ENCODE measurements around the gene CNPY1. TPM values are rescaled to one million over a fixed set of nuclear protein-coding genes. Genes with fewer than 3 reads are reported as not detected.
"Not testable (repeated sequence)": the region's sequence is repeated elsewhere in the genome, so short reads cannot be mapped to it uniquely, and the experiment has no call there.

Gene CNPY1
- total RNA-seq (not detected), polyA plus RNA-seq (not detected)

DNA sequence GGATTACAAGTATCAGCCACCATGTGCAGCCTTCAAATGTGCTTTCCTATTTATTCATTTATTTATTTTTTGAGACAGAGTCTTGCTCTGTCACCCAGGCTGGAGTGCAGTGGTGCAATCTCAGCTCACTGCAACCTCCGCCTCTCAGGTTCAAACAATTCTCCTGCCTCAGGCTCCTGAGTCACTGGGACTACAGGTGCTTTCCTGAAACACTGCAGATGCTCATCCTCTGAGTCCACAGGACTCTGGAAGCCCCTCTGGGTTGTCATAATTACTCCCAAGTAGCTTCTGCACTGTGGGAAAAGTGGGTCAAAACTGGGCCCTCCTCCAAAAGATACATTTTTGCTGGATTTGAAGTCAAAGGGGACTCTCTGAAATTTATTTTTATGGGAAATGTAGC is at the start of gene CNPY1:
TSS of gene CNPY1 (minus strand) at position 111 of the 400 bp plus-strand sequence. CDS start 630 bp downstream, outside the sequence.
- H3K9me3 ChIP-seq (ENCODE audit: control insufficient read depth in 1 of 2, low read length in 2 of 2); H3K9me3 Mint-ChIP-seq; H3K27me3 Mint-ChIP-seq; H3K27me3 ChIP-seq (ENCODE audit: insufficient read depth, low read length); H3K36me3 ChIP-seq (ENCODE audit: insufficient read depth, low read length); H3K4me3 ChIP-seq (ENCODE audit: low read length in 2 of 2); H3K36me3 Mint-ChIP-seq; H3K4me1 ChIP-seq (ENCODE audit: insufficient read depth, low read length); POLR2A ChIA-PET (ENCODE audit: partially characterized antibody); H3K27ac ChIP-seq (ENCODE audit: low read depth, low read length); DNase-seq; intact Hi-C loops (cut with micrococcal nuclease); H3K4me1 Mint-ChIP-seq; H3K4me3 Mint-ChIP-seq: not testable (repeated sequence)
- H3K27ac Mint-ChIP-seq = peak within 1 kb of the TSS in 1 of 7 donors; percentile 68
- CTCF ChIA-PET (ENCODE audit: partially characterized antibody) = interaction anchor here (1.1 kb wide), 1 partner anchor 633 kb away, joined by 3 read pairs; no protein-coding TSS in a partner anchor

DNA sequence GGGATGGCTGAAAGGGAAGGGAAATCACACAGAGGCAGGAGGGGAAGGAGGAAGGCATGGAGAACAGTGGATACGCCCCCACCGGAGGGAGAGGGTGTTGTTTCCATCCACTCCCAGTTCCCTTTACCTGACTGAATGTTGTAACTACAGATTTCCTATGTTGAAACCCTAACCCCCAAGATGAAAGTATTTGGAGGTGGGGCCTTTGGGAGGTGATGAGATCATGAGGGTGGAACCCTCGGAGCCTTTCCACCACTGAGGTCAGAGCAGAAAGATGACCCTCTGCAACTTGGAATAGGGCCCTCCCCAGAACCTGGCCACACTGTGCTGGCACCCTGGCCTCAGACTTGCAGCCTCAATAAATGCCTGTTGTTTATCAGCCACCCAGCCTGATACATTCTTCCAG is 48.6 kb upstream of the CNPY1 start:
- no peak for DNase-seq
- no peaks in the 10 kb centered on the region for H3K36me3 Mint-ChIP-seq
- no peak overlapping the region for H3K4me3 ChIP-seq (ENCODE audit: low read length in 2 of 2)
- ChIA-PET CTCF (ENCODE audit: partially characterized antibody) (interaction anchor here (1.5 to 9.2 kb wide), 2 partner anchors 8 to 176 kb away, joined by 3 to 214 read pairs; no protein-coding TSS in a partner anchor), POLR2A (ENCODE audit: partially characterized antibody) (no interaction called here)
- no peak overlapping the region for H3K4me3 Mint-ChIP-seq
- peaks cover 14 to 20% of the 10 kb centered on the region in 2 donors for H3K27me3 Mint-ChIP-seq
- H3K4me1 ChIP-seq (ENCODE audit: insufficient read depth, low read length) = no peaks in the 10 kb centered on the region
- no peaks in the 10 kb centered on the region for H3K27me3 ChIP-seq (ENCODE audit: insufficient read depth, low read length)
- H3K36me3 ChIP-seq (ENCODE audit: insufficient read depth, low read length) = no peaks in the 10 kb centered on the region
- no peaks in the 10 kb centered on the region for H3K9me3 Mint-ChIP-seq
- no peaks in the 10 kb centered on the region for H3K9me3 ChIP-seq (ENCODE audit: control insufficient read depth in 1 of 2, low read length in 2 of 2)
- peak overlapping the region in 1 of 7 donors; percentile 37 for H3K27ac Mint-ChIP-seq
- H3K27ac ChIP-seq (ENCODE audit: low read depth, low read length) = no peak overlapping the region
- intact Hi-C loops (cut with micrococcal nuclease) = no loop called here
- peaks cover 0 to 5% (median 3%) of the 10 kb centered on the region in 4 donors for H3K4me1 Mint-ChIP-seq

DNA sequence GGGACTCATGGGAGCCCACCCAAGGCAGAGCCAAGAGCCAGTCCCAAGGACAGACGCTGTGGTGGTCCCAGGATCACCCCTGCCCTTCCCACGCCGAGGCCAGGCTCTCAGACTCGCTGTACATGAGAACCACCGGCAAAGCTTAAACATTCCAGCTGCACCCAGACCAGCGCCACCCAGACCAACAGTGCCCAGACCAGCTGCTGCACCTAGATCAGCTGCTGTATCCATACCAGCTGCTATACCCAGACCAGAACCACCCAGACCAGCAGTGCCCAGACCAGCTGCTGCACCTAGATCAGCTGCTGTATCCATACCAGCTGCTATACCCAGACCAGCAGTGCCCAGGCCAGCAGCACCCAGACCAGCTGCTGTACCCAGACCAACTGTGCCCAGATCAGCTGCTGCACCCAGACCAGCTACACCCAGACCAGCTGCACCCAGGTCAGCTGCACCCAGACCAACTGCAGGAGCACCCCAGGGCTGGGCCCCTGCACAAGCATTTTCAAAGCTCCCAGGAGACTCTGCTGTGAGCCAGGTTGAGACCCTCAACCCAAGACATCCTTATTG is 47.9 kb upstream of the CNPY1 start:
- Mint-ChIP-seq H3K4me1 (peaks cover 0 to 5% (median 3%) of the 10 kb centered on the region in 4 donors), H3K9me3 (no peaks in the 10 kb centered on the region), H3K36me3 (no peaks in the 10 kb centered on the region), H3K27me3 (peaks cover 14 to 17% of the 10 kb centered on the region in 2 donors), H3K27ac (no peak overlapping the region), H3K4me3 (no peak overlapping the region)
- ChIA-PET POLR2A (ENCODE audit: partially characterized antibody) (no interaction called here), CTCF (ENCODE audit: partially characterized antibody) (interaction anchor here (1.5 to 9.2 kb wide), 2 partner anchors 9 to 176 kb away, joined by 3 to 214 read pairs; no protein-coding TSS in a partner anchor)
- no peak overlapping the region for H3K27ac ChIP-seq (ENCODE audit: low read depth, low read length)
- no peak for DNase-seq
- no peak overlapping the region for H3K4me3 ChIP-seq (ENCODE audit: low read length in 2 of 2)
- no peaks in the 10 kb centered on the region for H3K9me3 ChIP-seq (ENCODE audit: control insufficient read depth in 1 of 2, low read length in 2 of 2)
- H3K27me3 ChIP-seq (ENCODE audit: insufficient read depth, low read length) = no peaks in the 10 kb centered on the region
- H3K36me3 ChIP-seq (ENCODE audit: insufficient read depth, low read length) = no peaks in the 10 kb centered on the region
- intact Hi-C loops (cut with micrococcal nuclease) = no loop called here
- H3K4me1 ChIP-seq (ENCODE audit: insufficient read depth, low read length) = no peaks in the 10 kb centered on the region

DNA sequence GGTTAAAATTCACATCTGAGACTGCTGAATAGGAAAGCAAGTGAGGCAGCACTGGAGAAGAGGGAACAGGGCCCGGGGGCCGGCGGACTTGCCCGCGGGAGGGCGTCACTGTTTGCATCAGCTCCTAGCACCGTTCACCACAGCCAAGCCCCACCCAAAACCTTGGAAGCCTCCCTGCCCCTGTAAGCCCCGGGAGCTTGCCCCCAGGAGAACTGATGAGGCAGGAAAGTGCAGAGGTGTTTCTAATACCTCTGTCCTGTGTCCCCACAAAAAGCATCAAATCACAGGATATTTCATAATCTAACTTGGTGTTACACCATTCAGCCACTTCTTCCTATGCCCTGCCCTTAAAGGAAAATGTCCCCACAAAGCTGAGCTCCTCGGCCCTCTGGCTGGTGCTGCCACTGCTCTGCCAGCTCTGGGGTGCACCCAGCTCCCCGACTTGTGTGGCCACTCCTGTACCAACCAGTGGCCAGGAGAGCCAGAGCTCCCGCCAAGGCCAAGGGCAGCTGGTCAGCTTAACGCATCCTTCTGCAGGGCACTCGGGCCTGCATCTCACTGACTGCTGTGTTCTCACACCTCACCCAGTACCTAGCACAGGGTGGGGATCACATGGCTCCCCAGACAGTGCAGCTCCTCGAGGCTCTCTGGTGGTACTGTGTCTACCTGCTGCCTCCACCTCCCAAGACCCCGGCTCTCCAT is 47.3 kb upstream of the CNPY1 start:
- Mint-ChIP-seq H3K36me3 (no peaks in the 10 kb centered on the region), H3K4me1 (peaks cover 0 to 2% (median 0%) of the 10 kb centered on the region in 4 donors), H3K27ac (no peak overlapping the region), H3K9me3 (no peaks in the 10 kb centered on the region), H3K4me3 (no peak overlapping the region), H3K27me3 (peaks cover 10 to 15% of the 10 kb centered on the region in 2 donors)
- H3K4me3 ChIP-seq (ENCODE audit: low read length in 2 of 2) = no peak overlapping the region
- H3K36me3 ChIP-seq (ENCODE audit: insufficient read depth, low read length) = no peaks in the 10 kb centered on the region
- no peaks in the 10 kb centered on the region for H3K27me3 ChIP-seq (ENCODE audit: insufficient read depth, low read length)
- no peaks in the 10 kb centered on the region for H3K9me3 ChIP-seq (ENCODE audit: control insufficient read depth in 1 of 2, low read length in 2 of 2)
- H3K27ac ChIP-seq (ENCODE audit: low read depth, low read length) = no peak overlapping the region
- no peak for DNase-seq
- CTCF ChIA-PET (ENCODE audit: partially characterized antibody) = interaction anchor here (1.2 to 9.2 kb wide), 2 partner anchors 10 to 177 kb away, joined by 3 to 214 read pairs; no protein-coding TSS in a partner anchor
- POLR2A ChIA-PET (ENCODE audit: partially characterized antibody) = no interaction called here
- intact Hi-C loops (cut with micrococcal nuclease) = no loop called here
- H3K4me1 ChIP-seq (ENCODE audit: insufficient read depth, low read length) = no peaks in the 10 kb centered on the region

DNA sequence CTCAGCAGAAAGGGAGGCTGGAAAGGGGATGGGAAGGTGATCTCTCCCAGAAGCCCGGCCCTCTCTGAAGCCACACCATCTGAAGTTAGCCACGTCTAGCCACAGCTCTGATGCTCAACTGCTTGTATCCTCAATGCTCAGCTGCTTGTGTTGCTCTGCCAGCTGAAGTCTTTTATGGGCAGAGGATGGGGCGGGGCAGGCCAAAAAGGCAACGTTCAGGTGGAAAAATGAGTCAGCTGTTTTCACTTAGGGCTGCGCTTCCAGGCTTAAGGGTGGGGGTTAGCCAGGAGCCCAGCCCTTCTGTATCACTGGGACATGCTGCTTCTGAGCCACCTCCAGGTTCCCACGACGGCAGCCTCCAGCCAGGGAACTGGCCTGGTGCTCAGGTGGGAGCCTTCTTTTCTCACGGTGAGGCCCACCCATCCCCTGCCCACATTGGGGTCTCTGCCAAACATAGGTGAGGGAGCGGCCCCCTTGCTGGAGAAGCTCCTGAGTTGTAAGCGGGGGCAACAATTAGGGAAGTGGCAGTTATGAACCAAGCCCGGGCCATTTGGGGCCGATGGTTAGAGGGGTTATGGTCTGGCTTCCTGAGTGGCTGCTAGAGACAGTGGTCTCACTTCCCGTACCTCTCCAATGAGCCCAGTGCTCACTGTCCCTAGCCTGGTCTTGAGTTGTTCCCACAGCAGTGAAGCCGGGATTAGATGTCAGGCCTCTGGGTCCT is 44.9 kb upstream of the CNPY1 start:
- no peak for DNase-seq
- H3K27ac Mint-ChIP-seq = peak overlapping the region in 1 of 7 donors; percentile 69
- CTCF ChIA-PET (ENCODE audit: partially characterized antibody) = interaction anchor here (1.0 kb wide), 1 partner anchor 10 kb away, joined by 3 read pairs; no protein-coding TSS in a partner anchor
- Histone ChIP-seq H3K9me3 (ENCODE audit: control insufficient read depth in 1 of 2, low read length in 2 of 2) (no peaks in the 10 kb centered on the region), H3K27ac (ENCODE audit: low read depth, low read length) (no peak overlapping the region), H3K4me3 (ENCODE audit: low read length in 2 of 2) (no peak overlapping the region), H3K36me3 (ENCODE audit: insufficient read depth, low read length) (no peaks in the 10 kb centered on the region), H3K27me3 (ENCODE audit: insufficient read depth, low read length) (no peaks in the 10 kb centered on the region), H3K4me1 (ENCODE audit: insufficient read depth, low read length) (no peaks in the 10 kb centered on the region)
- H3K27me3 Mint-ChIP-seq = peaks cover 13 to 28% of the 10 kb centered on the region in 2 donors
- H3K36me3 Mint-ChIP-seq = no peaks in the 10 kb centered on the region
- no peaks in the 10 kb centered on the region for H3K9me3 Mint-ChIP-seq
- intact Hi-C loops (cut with micrococcal nuclease) = no loop called here
- no peak overlapping the region for H3K4me3 Mint-ChIP-seq
- POLR2A ChIA-PET (ENCODE audit: partially characterized antibody) = no interaction called here
- no peaks in the 10 kb centered on the region for H3K4me1 Mint-ChIP-seq

DNA sequence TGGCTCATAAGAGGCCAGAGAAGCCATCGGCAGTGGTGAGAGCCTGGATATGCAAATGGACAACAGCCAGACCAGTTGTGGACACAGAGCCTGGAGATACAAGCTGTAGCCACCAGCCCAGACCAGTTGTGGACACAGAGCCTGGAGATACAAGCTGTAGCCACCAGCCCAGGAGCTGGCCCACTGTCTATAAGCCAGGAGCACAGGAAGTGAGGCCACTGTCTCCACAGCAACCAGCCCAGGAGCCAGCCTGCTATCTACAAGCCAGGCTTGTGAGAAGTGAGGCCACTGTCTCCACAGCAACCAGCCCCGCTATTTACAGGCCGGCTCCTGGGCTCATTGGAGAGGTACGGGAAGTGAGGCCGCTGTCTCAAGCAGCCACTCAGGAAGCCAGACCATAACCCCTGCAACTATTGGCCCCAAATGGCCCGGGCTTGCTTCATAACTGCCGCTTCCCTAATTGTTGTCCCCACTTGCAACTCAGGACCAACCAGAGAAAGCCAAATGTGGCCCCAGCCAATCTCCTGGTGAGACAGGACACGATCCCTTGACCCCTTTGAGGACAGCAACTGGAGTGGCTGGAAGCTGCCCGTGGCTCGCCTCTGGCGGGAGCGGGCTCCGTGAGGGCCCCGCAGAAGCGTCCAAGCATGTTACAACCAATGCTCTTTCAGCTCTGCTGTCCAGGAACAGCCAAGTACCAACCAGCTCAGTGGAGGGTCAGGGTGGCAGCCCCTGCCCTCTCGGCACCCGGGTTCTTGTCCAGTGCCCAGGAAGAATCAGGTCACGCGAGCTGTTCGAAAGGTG is 44.1 kb upstream of the CNPY1 start:
- Histone ChIP-seq H3K4me3 (ENCODE audit: low read length in 2 of 2) (no peak overlapping the region), H3K27ac (ENCODE audit: low read depth, low read length) (no peak overlapping the region), H3K9me3 (ENCODE audit: control insufficient read depth in 1 of 2, low read length in 2 of 2) (no peaks in the 10 kb centered on the region), H3K4me1 (ENCODE audit: insufficient read depth, low read length) (no peaks in the 10 kb centered on the region), H3K27me3 (ENCODE audit: insufficient read depth, low read length) (no peaks in the 10 kb centered on the region), H3K36me3 (ENCODE audit: insufficient read depth, low read length) (no peaks in the 10 kb centered on the region)
- no peak for DNase-seq
- Mint-ChIP-seq H3K27ac (peak overlapping the region in 1 of 7 donors; percentile 69), H3K4me3 (no peak overlapping the region), H3K27me3 (peaks cover 16 to 31% of the 10 kb centered on the region in 2 donors), H3K4me1 (peaks cover 0 to 2% (median 0%) of the 10 kb centered on the region in 4 donors), H3K36me3 (no peaks in the 10 kb centered on the region), H3K9me3 (no peaks in the 10 kb centered on the region)
- ChIA-PET POLR2A (ENCODE audit: partially characterized antibody) (no interaction called here), CTCF (ENCODE audit: partially characterized antibody) (interaction anchor here (1.0 to 1.9 kb wide), 2 partner anchors 8 to 10 kb away, joined by 3 to 6 read pairs; no protein-coding TSS in a partner anchor)
- intact Hi-C loops (cut with micrococcal nuclease) = no loop called here

Measured in CD4-positive, alpha-beta memory T cell (primary cell).